HG02840 (cell line): ENCODE measurements around the gene PAXIP1.
"Not testable (repeated sequence)": the region's sequence is repeated elsewhere in the genome, so short reads cannot be mapped to it uniquely, and the experiment has no call there.

Experiments used
- ATAC-seq: cut with Tn5 transposase; IDR thresholded peaks from one replicate; pipeline ENCODE4 v1.9.1; 2021; ENCODE audit warnings: mild to moderate bottlenecking, moderate library complexity, moderate number of reproducible peaks; ENCODE audit not compliant: unreplicated experiment, low FRiP score

Gene PAXIP1, protein sequence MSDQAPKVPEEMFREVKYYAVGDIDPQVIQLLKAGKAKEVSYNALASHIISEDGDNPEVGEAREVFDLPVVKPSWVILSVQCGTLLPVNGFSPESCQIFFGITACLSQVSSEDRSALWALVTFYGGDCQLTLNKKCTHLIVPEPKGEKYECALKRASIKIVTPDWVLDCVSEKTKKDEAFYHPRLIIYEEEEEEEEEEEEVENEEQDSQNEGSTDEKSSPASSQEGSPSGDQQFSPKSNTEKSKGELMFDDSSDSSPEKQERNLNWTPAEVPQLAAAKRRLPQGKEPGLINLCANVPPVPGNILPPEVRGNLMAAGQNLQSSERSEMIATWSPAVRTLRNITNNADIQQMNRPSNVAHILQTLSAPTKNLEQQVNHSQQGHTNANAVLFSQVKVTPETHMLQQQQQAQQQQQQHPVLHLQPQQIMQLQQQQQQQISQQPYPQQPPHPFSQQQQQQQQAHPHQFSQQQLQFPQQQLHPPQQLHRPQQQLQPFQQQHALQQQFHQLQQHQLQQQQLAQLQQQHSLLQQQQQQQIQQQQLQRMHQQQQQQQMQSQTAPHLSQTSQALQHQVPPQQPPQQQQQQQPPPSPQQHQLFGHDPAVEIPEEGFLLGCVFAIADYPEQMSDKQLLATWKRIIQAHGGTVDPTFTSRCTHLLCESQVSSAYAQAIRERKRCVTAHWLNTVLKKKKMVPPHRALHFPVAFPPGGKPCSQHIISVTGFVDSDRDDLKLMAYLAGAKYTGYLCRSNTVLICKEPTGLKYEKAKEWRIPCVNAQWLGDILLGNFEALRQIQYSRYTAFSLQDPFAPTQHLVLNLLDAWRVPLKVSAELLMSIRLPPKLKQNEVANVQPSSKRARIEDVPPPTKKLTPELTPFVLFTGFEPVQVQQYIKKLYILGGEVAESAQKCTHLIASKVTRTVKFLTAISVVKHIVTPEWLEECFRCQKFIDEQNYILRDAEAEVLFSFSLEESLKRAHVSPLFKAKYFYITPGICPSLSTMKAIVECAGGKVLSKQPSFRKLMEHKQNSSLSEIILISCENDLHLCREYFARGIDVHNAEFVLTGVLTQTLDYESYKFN

GRCh38 chr7:155003092-155003375 is at the start of gene PAXIP1:
PAXIP1 (minus strand) TSS chr7:155003124; CDS start chr7:155002929, 195 bp downstream.
- peak; percentile 60 for ATAC-seq

DNA sequence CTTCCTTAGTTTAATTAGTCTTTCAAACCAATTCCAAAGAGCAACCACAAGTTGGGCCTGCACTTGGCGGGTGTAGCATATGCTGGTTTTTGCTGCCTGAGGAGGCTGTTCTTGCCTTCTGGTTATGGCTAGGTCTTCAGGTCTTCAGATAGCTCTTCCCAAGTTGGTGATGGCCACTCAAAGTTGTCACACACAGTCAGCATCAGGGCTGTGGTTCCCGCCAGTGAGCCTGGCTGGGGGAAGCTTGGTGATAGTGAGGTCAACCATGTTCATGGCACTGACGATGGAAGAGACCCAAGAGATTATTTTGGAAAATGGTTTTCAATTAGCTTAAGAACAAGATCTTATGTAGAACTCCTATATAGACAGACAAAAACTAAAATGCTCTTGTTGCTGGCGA is 48.4 kb upstream of the PAXIP1 start:
- ATAC-seq: no peak

DNA sequence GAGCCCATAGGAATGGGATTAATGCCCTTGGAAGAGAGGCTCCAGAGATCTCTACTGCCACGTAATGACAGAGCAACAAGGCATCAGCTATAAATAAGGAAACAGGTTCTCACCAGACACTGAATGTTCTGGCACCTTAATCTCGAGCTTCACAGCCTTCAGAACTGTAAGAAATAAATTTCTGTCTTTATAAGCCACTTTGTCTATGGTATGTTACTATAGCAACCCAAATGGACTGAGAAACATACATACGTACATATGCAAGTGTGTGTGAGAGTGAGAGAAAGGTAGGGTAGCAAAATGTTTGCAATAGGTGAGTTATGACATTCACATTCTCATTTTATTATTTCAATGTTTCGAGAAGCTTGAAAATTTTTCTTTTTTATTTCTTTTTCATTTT is 45.1 kb upstream of the PAXIP1 start:
- ATAC-seq: no peak

DNA sequence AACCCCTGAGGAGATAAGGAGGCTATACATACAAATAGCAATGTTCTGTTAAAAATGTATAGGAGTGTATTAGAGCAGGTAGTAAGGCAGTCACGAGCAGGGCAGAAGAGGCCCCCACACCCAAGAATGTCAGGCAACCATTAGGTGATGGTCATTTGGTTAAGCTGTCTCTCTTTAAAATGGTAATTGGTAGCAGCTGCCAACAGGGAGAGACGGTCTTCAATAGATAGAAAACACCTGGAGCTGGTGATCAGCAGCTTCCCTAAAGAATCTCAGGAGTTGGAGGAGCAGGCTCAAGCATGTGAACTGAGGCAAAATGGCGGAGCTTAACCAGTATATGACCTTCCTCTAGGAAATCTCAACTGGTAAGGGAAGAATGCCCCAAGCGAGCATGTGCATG is 40.8 kb upstream of the PAXIP1 start:
- no peak for ATAC-seq

DNA sequence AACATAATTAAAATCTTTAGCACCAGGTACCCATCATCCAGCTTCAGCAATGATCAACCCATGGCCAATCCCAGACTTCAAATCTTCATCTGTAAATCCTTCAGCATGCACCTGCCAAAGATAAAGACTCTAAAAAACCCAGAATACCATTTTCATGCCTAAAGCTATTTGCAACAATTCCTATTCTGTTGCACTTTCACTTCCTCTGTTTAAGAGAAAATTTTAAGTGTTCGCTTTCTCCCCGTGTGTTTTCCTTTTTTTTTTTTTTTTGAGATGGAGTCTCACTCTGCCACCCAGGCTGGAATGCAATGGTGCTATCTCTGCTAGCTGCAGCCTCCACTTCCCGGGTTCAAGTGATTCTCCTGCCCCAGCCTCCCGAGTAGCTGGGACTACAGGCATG is 35.4 kb upstream of the PAXIP1 start:
- no peak for ATAC-seq

DNA sequence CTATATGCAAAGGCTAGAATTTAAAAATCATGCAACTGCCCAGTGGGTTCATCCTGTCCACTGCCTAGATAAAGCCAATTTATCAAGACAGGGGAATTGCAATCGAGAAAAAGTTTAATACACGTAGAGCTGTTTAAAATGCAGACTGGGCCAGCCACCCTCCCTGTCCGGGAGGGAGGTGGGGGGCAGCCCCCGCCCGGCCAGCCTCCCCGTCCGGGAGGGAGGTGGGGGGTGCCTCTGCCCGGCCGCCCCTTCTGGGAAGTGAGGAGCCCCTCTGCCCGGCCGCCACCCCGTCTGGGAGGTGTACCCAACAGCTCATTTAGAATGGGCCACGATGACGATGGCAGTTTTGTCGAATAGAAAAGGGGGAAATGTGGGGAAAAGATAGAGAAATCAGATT is 31.6 kb upstream of the PAXIP1 start:
- not testable (repeated sequence) for ATAC-seq

GRCh38 chr7:155032978-155033377 is 30.1 kb upstream of the PAXIP1 start:
- ATAC-seq: no peak

DNA sequence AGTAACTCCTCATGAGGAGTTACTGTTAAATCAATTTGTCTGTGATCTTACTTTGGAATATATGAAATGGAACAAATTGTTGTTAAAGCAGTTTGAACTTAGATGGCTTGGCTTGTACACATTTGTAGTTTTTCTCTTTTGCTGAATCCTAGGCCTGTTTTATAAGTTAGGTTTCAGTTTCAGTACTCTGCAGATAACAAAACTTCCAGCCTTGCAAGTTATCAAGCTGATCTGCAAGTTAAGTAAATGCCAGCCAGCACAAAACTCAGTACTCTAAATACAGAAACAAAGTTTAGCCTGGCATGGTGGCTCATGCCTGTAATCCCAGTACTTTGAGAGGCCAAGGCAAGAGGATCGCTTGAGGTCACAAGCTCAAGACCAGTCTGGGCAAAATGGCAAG is 25.0 kb upstream of the PAXIP1 start:
- no peak for ATAC-seq

DNA sequence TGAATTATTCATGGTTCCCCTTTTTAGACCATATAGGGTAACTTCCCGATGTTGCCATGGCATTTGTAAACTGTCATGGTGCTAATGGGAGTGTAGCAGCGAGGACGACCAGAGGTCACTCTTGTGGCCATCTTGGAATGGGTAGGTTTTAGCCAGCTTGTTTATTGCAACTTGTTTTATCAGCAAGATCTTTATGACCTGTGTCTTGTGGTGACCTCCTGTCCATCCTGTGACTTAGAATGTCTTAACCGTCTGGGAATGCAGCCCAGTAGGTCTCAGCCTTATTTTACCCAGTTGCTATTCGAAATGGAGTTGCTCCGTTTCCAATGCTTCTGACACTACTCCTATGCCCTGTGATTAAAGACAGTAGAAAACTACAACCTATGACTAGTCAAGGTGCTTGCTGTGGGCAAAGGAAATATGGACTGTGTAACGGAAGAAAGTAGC is 18.8 kb upstream of the PAXIP1 start:
- ATAC-seq: no peak

DNA sequence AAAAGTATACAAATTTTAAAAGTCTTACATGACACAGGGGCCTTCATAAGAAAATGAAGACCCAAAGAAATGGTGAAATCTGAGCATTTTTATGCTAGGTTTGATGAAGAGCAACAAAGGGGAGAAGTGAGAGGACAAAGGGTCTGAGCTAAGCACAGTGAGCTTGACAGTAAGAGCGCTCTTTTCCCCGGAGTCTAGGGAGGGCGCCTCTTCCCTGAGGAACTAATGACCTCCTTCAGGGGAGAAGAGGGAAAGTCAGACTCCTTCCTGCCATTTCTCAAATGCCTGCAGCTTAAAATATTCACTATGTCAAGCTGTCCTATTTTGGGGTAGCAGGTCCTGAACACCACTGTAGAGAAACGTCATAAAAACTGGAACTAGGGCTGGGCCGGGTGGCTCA is 18.1 kb upstream of the PAXIP1 start:
- no peak for ATAC-seq

- no peak for ATAC-seq
Measured at GRCh38 chr7:155017834-155018233, 14.9 kb upstream of the PAXIP1 start.

- no peak for ATAC-seq
Measured at GRCh38 chr7:155011086-155011485, 8.2 kb upstream of the PAXIP1 start.

- no peak for ATAC-seq
Measured at GRCh38 chr7:155009570-155010157, 6.7 kb upstream of the PAXIP1 start.

- ATAC-seq: no peak
Measured at GRCh38 chr7:155007947-155008346, 5.0 kb upstream of the PAXIP1 start.

DNA sequence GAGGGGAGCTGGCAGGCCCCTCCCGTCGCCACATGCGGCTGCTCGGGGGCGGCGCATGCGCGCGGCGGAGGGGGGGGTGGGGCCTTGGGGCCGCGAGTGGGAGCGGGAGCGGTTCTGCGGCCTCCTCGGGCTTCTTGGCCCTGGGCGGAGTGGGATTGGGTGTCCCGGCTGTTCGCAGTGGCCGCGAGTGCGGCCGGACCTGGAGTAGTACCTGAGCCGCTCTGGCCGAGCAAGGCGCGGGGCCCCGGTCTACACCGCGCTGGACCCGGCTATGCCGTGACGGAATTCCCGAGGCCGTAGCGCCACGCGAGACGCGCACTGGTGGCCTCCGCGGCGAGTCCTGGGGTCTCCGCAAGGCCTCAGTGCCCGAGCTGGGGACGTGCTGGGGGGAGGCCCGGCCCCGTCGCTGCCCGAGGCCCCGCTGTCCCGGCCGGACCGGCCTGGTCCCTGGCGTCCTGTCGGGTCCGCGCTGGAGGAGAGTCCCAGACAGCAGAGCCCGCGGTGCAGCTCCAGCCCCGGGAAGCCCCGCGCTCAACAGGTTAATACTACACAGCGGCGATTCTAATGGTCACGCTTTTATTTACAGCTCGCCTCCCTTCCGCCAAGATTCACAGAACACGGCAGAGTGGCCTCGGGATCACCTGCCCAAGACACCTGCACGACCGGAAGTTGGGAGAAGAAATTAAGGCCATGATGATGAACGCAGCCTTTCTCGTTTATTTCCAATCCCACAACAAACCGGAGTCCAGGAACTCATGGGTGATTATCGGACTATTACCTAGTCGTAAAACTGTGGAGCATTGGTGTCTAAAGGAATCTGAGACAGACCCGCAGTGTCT is 671 bp upstream of the PAXIP1 start:
- ATAC-seq: peak; percentile 71

- peak; percentile 39 for ATAC-seq
Measured at GRCh38 chr7:155002411-155003091, 373 bp downstream of the PAXIP1 start.

GRCh38 chr7:155001756-155002410 is 1.0 kb downstream of the PAXIP1 start:
- ATAC-seq: peak; percentile 8

DNA sequence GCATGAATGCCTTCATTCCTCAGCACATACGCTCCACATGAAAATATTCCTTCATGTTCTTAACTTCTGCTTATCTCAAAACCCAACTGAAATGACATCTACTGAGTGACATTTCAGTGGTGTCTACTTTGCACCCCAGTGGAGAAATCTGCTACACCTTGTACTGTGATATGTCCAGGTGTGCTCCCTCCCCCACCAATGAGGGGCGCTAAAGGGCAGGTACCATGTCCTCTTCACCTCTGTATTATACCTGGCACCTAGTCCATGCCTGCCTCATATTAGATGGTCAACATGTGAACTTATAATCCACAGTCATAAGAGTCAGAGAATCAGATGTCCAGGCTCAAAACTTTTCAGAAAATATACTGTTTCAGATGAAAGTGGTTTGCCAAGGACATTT is 2.1 kb downstream of the PAXIP1 start:
- ATAC-seq: no peak

GRCh38 chr7:154998481-154998880 is 4.4 kb downstream of the PAXIP1 start:
- ATAC-seq: no peak
